SK-N-SH (cell line): ENCODE results near the gene TFEB.

ENCODE experiments used
- EP300 ChIP-seq, 2 experiments: IDR thresholded peaks; 2 replicates each; pipeline versions ENCODE4 v1.4.0 to v1.6.1; 2012; ENCODE audit warnings: borderline replicate concordance in 1 of 2, low read depth in 1 of 2, low read length in 1 of 2
- JUND ChIP-seq: IDR thresholded peaks from 2 replicates; pipeline ENCODE4 v1.4.0; 2012
- MAX ChIP-seq: IDR thresholded peaks from 2 replicates; pipeline ENCODE4 v1.4.0; 2012; ENCODE audit warnings: low read depth

GRCh38 chr6:41658636-41659035, 76.8 kb downstream of the TFEB start:
- TF ChIP-seq MAX = no peak
- no peak for TF ChIP-seq EP300 (IDR thresholded peaks at IDR 0.05; ENCODE audit: borderline replicate concordance in 1 of 2, low read depth in 1 of 2, low read length in 1 of 2)
- no peak for TF ChIP-seq JUND
